ENCODE data around the gene TNFSF10.
A peak's percentile ranks its signal among the peaks of the same experiment; 100 is the strongest.
"Not testable (repeated sequence)": the region's sequence is repeated elsewhere in the genome, so short reads cannot be mapped to it uniquely, and the experiment has no call there.

Gene TNFSF10

DNA sequence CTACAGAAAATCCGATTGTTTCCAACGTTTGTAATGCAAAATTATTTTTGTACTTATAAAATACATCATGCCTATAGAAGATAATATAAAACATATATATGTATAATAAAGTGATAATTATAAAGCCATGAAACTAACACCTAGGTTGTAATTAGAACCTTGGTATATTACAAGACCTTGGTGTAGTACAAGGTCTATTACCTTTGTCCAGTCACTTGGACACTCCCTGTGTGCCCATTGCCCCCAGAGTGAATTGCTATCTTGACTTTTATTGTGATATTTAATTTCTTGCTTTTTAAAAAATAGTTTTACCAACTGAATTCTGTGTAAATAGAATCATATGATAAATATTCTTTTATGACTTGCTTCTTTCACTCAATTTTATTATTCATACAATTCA lies 20.7 kb upstream of the TNFSF10 start:
- no peak for DNase-seq (ENCODE audit: low read depth in 2 of 2)

DNA sequence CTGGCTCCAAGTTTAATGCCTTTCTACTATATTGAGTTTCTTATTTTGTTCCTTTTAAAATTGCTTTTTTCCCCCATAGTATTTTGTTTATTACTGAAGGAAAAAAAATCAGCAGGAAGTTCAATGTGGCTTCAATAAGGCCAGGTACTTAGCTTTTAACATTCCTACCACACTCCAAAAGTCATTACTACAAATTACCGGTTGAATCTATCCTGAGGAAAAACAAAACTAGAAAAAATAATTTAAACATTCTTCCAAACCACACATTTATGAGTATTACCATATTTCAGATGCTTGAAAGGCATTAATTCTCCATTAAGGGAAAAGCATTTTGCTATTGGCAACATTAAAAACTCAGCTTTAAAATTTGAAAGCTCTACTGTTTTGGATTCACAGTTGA lies 20.2 kb upstream of the TNFSF10 start:
- DNase-seq (ENCODE audit: low read depth in 2 of 2) = no peak

DNA sequence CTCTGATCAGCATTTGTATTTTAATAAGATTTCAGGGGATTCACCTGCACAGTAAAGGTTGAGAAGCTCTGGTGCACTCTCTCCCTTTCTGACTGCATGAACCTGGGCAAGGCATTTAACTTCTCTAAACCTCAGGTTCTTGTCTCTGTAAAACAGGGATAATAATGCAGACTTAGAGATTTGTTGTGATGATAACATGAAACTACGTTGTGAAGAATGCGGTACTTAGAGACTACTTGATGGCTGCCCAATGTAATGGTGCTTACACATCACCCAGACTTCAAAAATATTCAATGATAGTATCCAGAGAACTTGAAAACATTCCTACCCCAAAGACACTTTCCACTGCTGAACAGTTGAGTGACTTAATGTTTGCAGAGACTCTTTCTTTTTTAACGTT lies 19.8 kb upstream of the TNFSF10 start:
- no peak for DNase-seq (ENCODE audit: low read depth in 2 of 2)

DNA sequence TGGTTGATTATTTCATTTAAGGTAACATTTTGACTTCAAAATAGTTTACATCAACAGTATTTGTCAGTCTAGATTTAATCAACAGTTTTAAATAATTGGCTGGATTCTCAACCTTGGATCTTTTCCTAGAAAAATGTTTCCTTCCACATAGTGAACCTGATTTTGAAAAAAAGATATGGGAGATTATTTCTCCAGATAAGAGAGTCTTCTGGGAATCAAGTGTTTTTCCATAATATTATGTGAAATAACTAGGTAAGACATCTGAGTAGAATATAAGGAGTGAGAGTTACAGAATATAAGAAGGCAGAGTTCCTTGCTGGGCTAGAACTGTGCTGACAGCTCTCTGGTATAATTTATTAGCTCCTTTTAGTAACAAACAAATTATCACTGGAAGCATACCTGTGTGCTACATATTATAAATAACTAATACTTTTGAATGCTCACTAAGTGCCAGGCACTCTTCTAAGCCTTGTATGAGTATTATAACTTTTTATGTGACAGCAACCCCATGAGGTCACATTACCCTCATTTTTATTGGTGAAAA lies 18.8 kb upstream of the TNFSF10 start:
- no peak for DNase-seq (ENCODE audit: low read depth in 2 of 2)

DNA sequence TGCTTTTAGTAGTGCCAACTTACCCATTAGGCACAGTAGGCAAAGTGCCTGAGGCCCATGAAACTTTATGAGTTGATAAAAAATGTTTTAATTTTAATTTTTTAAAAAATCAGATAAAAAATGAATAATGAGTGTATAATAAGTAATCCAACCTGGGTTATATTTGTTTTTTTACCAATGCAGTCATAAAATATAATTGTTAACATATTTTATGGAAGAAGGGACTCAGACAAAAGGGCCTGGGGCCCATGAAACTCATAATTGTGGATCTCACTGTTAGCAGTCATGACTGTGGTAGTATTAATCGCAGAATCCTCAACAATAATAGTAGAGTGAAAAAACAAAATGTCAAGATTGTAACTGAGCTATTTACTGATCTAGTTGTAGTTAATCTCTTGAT lies 16.8 kb upstream of the TNFSF10 start:
- no peak for DNase-seq (ENCODE audit: low read depth in 2 of 2)

DNA sequence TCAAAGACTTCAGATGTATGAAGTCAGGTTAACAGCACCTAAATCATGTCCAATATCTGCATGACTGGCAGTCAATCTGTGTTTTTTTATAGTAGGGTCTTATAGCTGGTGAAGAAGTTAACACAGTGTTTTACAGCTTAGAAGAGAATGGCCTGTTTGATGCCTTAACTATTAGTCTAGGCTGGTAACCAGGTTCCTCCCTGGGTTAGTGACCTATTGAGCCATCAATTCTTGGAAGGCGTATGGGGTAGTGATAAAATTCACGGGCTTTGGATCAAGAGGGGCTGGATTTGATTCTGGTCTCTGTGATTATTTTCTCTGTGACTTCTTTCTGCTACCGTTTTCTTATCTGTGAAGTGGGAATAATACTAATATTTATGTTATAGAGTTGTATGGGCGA lies 16.0 kb upstream of the TNFSF10 start:
- no peak for DNase-seq (ENCODE audit: low read depth in 2 of 2)

DNA sequence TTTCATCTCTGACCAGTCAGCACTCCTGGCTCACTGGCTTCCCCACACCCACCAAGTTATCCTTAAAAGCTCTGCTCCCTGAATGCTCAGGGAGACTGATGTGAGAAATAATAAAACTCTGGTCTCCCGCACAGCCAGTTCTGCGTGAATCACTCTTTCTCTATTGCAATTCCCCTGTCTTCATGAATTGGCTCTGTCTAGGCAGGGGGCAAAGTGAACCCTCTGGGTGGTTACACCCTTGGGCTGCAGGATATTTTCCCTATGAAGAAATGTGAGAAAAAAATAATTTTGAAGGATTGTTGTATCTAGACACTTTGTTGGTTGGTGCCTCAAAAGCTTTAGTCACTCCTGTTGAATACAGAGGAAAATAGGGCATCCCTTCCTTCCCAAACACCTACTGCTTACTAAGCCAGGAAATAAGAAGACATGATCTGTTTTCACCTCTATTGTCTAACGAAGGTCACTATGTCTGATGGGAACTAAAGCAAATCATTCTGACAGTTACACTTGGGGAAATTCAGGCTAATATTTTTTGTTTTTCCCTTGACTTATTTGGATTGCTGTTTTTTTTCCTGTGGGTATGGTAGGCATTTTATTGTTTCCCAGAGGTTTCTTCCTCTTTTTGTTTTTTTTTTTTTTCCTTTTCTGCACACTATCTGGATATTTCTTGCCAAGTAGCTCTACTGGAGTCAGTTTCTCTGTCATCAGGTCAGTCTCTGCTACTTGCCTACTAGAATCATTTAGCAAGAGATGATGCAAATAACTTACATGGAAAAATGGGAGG lies 15.3 kb upstream of the TNFSF10 start:
- no peak for DNase-seq (ENCODE audit: low read depth in 2 of 2)

DNA sequence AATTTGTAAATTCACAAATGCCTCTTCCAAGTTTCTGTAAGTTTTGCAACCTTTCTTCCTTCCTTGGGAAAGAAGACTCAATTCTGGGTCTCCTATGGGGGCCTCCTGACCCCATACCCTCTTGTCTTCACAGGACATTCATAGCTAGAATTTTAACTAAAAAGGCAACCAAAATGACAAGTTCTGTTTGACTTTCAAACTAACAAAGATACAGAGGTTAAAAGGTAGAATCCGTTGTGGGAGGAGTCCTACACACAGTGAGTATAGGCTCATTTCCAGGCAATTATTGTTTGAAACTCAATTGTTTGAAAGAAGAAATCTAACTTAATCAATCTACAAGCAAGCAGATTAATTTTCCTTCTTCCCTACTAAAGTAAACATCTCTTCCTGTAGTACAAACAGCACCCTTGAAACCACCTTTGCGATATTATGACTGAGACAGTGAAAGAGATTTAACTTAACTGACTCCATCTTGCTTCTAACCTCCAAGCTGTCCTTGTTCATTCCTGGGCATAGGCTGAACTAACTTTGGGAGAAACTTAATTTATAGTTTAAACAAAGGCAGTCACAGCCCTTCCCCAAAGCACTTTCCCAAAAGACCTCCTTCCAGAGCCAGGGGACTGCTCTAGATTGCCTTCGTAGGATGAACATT lies 14.4 kb upstream of the TNFSF10 start:
- DNase-seq (ENCODE audit: low read depth in 2 of 2) = no peak

DNA sequence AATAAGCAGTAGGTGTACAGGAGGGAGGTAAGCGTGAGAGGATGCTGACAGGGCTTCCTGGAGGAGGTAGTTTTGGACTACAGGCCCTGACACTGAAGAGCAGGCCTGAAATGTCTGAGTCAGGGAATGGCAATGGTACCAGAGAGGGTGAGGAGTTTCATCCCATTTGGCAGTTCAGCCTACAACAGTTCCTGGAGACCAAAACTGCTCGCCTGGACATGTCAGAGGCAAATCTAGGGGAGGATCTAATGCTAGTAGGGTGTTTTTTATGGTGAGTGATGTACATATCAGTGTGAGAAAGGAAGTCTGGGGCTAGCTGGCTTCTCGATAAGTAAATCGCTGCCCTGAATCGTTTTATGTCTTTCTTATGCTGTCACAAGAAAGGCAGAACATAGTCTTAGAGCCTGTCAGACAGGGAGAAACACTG lies 13.8 kb upstream of the TNFSF10 start:
- DNase-seq (ENCODE audit: low read depth in 2 of 2) = no peak

DNA sequence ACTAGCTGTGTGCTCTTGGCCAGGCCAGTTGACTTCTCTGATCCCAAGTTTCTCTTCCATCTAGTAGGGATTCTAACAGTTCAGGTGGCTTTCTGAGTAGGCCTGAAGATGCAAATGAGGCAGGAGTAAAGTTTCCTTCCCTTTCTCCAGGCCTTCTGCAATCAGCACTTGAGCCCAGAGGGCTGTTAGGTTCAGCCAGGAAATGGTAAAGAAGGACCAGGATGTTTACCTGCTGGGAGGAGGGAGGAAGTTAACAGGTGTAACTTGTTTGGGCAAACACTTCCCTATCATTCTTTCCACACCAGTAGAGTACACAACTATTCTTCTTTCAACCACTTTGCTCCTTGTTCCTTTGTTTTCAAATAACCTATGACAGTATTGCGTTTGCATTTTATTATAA lies 13.3 kb upstream of the TNFSF10 start:
- DNase-seq (ENCODE audit: low read depth in 2 of 2) = no peak

DNA sequence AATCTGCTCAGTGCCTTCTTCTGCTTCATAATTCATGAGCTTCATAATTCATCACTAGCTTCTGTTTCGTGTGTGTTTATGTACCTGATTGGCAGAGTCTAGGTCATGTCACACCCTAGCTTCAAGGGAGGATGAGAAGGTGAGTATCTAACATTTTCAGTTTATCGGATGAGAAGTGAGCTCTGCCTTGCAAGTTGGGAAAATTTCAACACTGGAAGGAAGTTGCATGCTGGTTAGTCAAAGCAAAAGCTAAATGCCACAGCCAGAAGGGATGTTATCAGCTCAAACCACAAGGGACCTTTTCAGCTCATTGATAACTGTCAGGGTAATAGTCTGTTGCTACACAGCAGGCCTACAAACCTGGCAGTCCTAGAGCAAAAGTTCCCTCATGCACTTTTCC lies 7.3 kb upstream of the TNFSF10 start:
- DNase-seq (ENCODE audit: low read depth in 2 of 2) = no peak

DNA sequence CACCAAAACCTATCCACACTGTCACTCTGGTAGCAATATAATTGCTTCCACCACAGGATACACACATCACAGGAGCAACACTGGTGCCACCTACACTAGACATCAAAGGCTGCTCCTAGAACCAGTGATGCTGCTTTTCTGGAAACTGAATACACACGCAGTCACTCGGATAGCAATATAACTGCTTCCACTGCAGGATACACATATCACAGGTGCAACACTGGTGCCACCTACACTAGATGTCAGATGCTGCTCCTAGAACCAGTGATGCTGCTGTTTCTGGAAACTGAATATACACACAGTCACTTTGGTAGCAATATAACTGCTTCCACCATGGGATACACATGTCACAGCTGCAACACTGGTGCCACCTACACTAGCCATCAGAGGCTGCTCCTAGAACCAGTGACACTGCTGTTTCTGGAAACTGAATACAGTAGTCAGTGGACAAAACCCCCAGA lies 6.9 kb upstream of the TNFSF10 start:
- DNase-seq (ENCODE audit: low read depth in 2 of 2) = no peak

DNA sequence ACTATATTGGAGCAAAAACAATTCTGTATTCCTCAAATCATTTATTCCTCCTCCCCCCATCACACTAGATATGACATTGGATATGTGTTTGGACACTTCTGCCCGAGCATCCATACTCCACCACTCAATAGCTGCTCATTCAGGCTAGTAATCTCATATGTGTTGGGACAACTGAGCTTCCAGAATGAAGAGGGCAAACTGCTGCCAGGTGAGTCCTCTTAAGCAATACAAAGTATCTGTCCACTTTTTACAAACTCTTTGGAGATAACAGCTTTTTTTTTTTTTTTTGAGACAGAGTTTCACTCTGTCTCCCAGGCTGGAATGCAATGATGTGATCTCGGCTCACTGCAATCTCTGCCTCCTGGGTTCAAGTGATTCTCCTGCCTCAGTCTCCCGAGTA lies 5.4 kb upstream of the TNFSF10 start:
- DNase-seq (ENCODE audit: low read depth in 2 of 2) = no peak

DNA sequence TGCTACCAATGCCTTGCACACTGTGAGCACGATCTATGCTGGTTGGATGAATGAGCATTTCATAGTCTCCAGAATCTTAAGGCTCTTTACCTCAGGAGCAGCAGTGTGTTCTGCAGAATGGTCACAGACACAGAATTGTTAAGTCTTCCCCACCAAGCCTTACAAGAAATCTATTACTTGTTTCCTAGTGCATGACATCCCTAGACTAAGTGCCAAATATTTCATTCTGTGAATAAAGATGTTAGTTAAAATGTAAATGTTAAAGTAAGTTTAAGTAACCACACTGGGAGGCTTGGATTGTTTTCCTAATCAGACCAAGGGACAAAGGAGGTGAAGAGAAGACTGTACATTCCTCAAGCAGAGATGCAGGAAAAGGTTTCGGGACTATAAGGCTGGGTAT lies 4.1 kb upstream of the TNFSF10 start:
- DNase-seq (ENCODE audit: low read depth in 2 of 2) = no peak

DNA sequence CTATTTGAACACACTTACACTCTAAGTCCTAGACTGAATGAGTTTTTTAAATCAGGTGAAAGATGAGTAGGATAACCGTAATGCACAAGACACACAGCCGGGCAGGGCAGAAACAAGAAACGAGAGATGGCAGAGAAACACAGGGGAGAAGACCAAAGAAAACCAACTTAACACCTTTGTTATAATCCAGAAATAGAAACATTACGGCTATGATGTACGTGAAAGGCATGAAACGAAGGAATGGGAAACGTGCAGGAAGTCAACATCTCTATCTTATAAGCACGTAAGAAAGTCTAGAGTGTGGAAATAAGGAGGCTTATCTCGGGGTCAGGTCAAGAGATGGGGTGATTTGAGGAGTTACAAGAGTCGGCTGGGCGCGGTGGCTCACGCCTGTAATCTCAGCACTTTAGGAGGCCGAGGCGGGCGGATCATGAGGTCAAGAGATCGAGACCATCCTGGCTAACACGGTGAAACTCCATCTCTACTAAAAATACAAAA lies 1.9 kb upstream of the TNFSF10 start:
- no peak for DNase-seq (ENCODE audit: low read depth in 2 of 2)

DNA sequence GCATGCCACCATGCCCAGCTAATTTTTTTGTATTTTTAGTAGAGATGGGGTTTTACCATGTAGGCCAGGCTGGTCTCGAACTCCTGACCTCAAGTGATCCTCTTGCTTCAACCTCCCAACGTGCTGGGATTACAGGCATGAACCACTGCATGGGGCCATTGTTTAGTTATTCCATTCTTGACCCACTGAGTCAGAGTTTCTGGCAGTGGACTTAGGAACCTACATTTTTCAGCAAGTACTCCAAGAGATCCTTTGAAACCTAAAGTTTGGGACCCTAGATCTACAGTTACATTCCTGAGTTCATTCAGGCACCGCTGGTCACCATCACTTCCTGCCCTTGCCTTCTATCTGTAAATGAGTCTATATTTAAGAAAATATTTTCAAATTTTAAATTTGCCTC lies 1.4 kb upstream of the TNFSF10 start:
- DNase-seq (ENCODE audit: low read depth in 2 of 2) = no peak

DNA sequence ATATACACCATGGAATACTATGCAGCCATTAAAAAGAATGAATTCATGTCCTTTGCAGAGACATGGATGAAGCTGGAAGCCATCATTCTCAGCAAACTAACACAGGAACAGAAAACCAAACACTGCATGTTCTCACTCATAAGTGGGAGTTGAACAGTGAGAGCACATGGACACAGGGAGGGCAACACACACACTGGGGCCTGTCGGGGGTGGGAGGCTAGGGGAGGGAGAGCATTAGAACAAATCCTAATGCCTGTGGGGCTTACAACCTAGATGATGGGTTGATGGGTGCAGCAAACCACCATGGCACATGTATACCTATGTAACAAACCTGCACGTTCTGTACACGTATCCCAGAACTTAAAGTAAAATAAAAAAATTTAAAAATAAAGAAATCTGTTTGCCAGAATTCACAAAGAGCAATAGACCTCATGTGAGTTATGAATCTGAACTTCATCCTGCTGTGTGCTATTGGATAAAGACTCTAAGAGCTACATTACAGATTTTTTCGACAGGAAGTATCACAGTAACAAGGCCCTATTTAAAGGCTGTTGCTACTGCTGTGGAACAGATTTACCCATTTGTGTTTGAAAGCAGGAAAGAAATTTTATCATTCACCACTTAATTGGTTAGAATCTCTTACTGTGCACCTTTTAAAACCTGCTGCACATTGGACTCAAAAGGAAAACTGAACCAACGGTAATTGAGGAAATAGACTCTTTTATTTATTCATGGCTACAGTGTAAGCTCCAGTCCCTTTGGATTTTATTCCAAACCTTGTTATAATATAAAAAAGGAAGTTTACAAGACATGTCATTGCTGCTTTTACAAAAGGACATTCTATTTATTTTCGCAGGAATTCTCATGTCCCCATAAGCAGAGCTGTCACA lies 1.1 kb downstream of the TNFSF10 start:
- DNase-seq (ENCODE audit: low read depth in 2 of 2) = not testable (repeated sequence)

DNA sequence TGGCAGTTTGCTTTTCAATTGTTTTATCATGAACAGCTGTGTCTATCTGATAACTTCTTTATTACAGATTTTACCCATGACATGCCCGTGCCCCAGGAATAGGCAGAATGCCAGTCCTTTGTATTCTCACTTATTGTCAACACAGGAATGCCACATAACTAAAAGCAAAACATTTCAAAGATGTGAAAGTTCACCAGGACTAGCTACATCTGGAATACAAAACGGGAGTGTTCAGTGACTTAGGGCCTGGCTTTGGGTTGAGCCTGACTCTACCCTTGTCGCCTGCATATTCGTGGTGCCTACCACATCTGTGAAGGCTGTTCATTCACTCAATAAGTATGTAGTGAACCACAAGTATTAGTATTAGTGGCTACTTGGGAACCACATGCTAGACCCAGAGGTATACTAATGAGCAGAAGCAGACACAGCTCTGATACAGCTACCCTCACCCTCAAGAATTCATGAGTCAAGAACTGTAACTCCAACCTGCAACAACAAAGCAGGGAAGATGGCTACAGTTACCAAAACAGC lies 2.9 kb downstream of the TNFSF10 start:
- no peak for DNase-seq (ENCODE audit: low read depth in 2 of 2)

DNA sequence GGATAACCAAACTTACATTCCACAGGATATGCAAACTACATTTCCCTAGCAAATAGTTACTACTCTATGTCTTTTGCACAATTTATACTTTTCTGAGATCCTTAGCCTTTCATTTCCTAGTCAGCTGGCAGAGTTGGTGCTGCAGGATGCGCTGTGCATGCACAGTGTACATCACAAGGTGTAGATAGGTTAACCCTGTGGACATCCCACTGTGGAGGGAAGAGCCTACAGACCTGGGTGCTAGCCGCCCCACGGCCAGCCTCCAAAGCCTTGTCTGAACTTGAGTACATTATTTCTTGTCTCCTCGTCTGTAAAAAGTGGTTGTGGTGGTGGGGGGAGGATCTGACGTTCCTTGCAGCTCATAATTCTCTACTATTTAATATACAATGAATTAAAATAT lies 3.5 kb downstream of the TNFSF10 start:
- no peak for DNase-seq (ENCODE audit: low read depth in 2 of 2)

DNA sequence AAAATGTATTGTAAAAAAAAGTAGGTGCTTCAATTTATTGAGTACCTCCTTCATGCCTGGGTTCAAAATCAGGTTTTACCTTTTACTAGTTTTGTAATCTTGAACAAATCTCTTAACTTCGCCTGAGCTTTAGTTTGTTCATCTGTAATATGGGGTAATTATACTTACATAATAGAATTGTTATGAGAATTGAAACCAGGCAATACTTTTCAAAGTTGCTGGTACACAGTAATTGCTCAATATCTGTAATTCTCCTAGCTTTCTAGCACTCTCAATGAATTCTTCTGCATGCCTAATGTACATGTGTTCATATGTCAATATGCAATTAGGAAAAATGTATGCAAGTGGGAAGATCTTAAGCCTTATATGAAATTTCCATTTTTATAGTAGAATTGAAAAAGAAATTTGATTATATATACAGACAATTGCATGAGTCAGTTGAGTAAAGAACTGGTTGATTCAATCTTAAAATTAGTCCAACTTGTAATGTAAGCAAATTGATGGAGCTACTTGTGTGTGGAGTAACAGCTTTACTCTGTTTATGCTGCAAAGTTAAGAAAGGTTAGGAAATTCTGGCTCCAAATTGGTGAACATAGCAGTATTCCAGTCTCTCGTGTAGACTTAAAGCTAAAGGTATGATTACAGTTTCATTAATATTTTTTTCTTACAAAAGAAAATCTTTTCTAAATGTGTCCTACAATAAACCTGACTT lies 4.1 kb downstream of the TNFSF10 start:
- no peak for DNase-seq (ENCODE audit: low read depth in 2 of 2)

DNA sequence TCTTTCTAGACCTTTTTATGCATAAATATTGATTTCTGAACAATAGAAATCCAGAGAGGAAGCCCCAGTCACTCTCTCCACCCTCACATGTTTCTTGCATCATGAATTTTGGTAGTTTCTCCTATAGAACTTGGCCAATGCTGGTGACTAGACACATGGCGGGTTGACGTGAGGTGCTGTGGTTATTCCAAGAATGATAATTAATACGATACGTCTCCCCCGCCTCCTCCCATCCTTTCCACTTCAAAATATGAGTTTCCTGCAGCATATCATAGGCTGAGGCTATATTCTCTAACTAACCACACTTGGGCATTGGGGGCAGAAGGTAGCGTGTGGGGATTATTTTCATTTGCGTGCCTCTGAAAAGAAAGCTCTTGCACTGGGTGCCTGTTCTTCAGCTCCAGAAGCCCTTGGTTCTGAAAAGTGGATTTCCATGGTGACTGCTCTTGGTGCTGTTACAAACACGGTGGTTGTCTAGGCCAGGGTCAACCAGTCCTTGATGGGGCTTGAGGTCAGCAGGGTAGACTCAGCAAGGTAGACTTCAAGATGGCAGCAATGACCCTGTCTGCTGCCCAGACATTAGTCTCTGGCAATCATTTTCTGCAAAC lies 5.3 kb downstream of the TNFSF10 start:
- peak in 1 of 2 experiments; percentile 52 for DNase-seq (ENCODE audit: low read depth in 2 of 2)

Measured in stimulated activated CD4-positive, alpha-beta T cell treated with anti-CD3 and anti-CD28 coated beads, Interleukin-12 subunit alpha, Interleukin-12 subunit beta, amount 100 ng/mL, for 24 hours (primary cell).